ENCODE data around the gene OR10AG1. TPM values are rescaled to one million over a fixed set of nuclear protein-coding genes. Genes with fewer than 3 reads are reported as not detected.

Gene OR10AG1
- total RNA-seq, 1 donor from 2014 or later, result not detected

DNA sequence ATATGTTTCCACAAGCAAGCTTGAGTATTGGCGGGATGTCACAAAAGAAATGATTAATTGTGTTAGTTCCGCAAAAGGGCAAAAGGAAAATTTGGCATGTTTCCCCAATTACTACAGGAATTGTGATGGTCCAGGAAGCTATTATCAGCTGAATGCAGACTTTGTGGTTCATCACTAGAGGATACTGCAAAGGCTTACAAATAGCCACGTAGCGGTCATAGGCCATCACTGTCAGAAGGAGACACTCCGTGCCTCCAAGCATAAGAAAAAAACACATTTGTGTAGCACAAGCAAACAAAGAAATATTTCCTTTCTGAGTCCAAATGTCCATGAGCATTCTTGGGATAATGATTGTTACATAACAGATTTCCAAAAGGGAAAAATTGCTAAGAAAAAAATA is 1.8 kb downstream of the OR10AG1 start:
- Mint-ChIP-seq H3K9me3 (ENCODE audit: low read depth) (peaks cover 15% of the 10 kb centered on the region), H3K27ac (no peak overlapping the region), H3K27me3 (no peaks in the 10 kb centered on the region), H3K4me1 (ENCODE audit: low read depth) (no peaks in the 10 kb centered on the region), H3K36me3 (ENCODE audit: insufficient read depth) (peaks cover 2% of the 10 kb centered on the region), H3K4me3 (ENCODE audit: low read depth) (no peak overlapping the region)
- TF ChIP-seq, protein P1, sequence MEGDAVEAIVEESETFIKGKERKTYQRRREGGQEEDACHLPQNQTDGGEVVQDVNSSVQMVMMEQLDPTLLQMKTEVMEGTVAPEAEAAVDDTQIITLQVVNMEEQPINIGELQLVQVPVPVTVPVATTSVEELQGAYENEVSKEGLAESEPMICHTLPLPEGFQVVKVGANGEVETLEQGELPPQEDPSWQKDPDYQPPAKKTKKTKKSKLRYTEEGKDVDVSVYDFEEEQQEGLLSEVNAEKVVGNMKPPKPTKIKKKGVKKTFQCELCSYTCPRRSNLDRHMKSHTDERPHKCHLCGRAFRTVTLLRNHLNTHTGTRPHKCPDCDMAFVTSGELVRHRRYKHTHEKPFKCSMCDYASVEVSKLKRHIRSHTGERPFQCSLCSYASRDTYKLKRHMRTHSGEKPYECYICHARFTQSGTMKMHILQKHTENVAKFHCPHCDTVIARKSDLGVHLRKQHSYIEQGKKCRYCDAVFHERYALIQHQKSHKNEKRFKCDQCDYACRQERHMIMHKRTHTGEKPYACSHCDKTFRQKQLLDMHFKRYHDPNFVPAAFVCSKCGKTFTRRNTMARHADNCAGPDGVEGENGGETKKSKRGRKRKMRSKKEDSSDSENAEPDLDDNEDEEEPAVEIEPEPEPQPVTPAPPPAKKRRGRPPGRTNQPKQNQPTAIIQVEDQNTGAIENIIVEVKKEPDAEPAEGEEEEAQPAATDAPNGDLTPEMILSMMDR (IDR thresholded peaks at IDR 0.05; ENCODE audit: unreplicated experiment), result no peak
- no peak for DNase-seq (ENCODE audit: low spot score, unreplicated experiment)

DNA sequence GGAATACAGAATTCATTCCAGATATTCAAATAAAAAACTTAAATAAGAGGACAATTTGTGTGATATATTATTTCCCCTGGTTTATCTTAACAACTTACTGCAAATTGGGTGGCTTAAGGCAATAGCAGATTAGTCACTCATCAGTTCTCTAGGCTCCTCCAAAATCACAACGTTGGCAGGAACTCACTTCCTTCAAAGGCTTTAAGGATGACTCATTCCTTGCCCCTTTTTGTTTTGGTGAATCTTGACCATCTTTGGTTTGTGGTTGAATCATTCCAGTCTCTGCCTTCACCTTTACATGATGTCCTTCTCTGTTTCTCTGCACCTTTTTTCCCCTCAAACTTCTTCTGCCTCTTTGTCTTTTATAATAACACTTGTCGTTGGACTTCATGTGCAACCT is 3.4 kb downstream of the OR10AG1 start:
- H3K4me3 Mint-ChIP-seq (ENCODE audit: low read depth), result no peak overlapping the region
- peaks cover 22% of the 10 kb centered on the region for H3K9me3 Mint-ChIP-seq (ENCODE audit: low read depth)
- no peak for DNase-seq (ENCODE audit: low spot score, unreplicated experiment)
- H3K36me3 Mint-ChIP-seq (ENCODE audit: insufficient read depth), result peaks cover 6% of the 10 kb centered on the region
- no peak overlapping the region for H3K27ac Mint-ChIP-seq
- TF ChIP-seq, protein P1 (IDR thresholded peaks at IDR 0.05; ENCODE audit: unreplicated experiment), result no peak
- H3K27me3 Mint-ChIP-seq, result no peaks in the 10 kb centered on the region
- H3K4me1 Mint-ChIP-seq (ENCODE audit: low read depth), result peaks cover 2% of the 10 kb centered on the region

DNA sequence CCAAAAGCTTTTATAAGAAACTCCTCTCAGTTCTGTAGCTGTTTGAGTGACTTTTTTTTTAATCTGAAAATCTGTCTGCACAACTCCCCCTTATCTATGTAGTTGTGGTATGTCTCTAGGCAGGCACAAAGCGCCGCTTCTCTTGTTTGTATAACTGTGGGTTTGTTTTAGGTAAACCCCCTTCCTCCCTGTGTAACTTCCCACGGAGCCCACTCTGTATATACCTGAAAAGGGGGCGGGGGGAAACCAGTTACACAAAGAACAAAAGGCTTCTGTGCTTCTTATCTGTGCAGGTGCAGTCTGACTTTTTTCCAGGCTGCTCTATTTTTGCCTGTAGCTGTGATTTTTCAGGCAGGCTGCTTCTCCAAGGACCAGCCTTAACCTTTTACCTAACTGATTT is 13.2 kb downstream of the OR10AG1 start:
- H3K27ac Mint-ChIP-seq, result peak overlapping the region; percentile 98
- H3K9me3 Mint-ChIP-seq (ENCODE audit: low read depth), result peaks cover 4% of the 10 kb centered on the region
- H3K36me3 Mint-ChIP-seq (ENCODE audit: insufficient read depth), result peaks cover 8% of the 10 kb centered on the region

DNA sequence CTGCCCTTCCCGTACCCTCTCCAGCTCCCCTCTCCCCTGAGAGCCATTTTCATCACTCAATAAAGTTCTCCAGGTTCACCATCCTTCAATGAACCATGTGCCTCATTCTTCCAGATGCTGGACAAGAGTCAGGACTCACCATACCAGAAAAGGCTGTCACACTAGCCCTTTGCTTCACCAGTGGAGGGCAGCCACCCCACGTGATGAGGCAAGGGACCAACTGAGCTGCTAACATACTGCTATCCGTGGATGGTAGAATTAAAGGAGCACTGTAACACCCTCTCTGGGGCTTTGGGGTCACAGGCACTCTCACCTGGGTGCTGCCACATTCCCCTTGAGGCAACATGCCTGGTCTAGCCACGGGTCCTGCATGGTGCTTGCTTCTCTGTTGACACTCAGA is 20.4 kb downstream of the OR10AG1 start:
- no peaks in the 10 kb centered on the region for H3K27me3 Mint-ChIP-seq
- TF ChIP-seq, protein P1 (IDR thresholded peaks at IDR 0.05; ENCODE audit: unreplicated experiment), result no peak
- peaks cover 31% of the 10 kb centered on the region for H3K36me3 Mint-ChIP-seq (ENCODE audit: insufficient read depth)
- no peak overlapping the region for H3K4me3 Mint-ChIP-seq (ENCODE audit: low read depth)
- H3K27ac Mint-ChIP-seq, result no peak overlapping the region
- H3K4me1 Mint-ChIP-seq (ENCODE audit: low read depth), result no peaks in the 10 kb centered on the region
- DNase-seq (ENCODE audit: low spot score, unreplicated experiment), result no peak
- peaks cover 42% of the 10 kb centered on the region for H3K9me3 Mint-ChIP-seq (ENCODE audit: low read depth)

More for the DNA sequence above, 13.2 kb downstream of the OR10AG1 start:
- TF ChIP-seq, protein P1 (IDR thresholded peaks at IDR 0.05; ENCODE audit: unreplicated experiment), result no peak
- Mint-ChIP-seq H3K27me3 (no peaks in the 10 kb centered on the region), H3K4me1 (ENCODE audit: low read depth) (peaks cover 31% of the 10 kb centered on the region), H3K4me3 (ENCODE audit: low read depth) (peak overlapping the region; percentile 48)
- peak; percentile 53 for DNase-seq (ENCODE audit: low spot score, unreplicated experiment)

DNA sequence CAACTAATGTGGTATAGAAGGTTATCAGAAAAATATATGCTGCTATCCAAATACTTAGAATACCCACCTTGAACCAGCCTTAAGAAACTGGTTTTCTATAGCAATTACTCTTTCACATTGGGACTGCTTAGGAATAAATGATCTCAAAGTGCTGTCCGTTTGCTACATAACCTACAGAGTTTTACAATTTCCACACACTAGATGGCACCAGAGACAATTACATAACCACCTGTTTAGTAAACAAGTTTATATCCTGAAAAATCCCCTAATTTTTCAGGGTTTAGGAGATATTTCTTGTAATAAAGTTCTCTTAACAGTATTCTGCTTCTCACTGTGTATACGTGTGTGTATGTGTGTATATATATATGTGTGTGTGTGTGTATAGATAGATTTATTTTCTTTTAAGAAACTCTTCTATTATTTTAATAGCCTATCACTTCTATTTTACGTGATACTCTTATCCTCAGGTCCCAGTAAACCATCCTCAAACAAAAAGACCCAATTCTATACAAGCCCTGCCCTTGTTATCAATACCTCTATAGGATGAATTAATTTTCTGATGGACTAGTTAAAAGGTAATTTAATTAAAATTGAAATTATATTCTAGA is 26.9 kb downstream of the OR10AG1 start:
- Mint-ChIP-seq H3K27ac (no peak overlapping the region), H3K4me3 (ENCODE audit: low read depth) (no peak overlapping the region), H3K36me3 (ENCODE audit: insufficient read depth) (peaks cover 10% of the 10 kb centered on the region), H3K4me1 (ENCODE audit: low read depth) (peaks cover 7% of the 10 kb centered on the region), H3K27me3 (no peaks in the 10 kb centered on the region), H3K9me3 (ENCODE audit: low read depth) (peaks cover 14% of the 10 kb centered on the region)
- no peak for DNase-seq (ENCODE audit: low spot score, unreplicated experiment)
- TF ChIP-seq, protein P1 (IDR thresholded peaks at IDR 0.05; ENCODE audit: unreplicated experiment), result peak; percentile 77
